OCI-LY1 (cell line): ENCODE measurements around the gene RAD23B.

Experiments
- H2AFZ ChIP-seq: fragments of 200-600 bp; sonication (generic), shearing (Covaris generic); 2 replicates; pipeline ENCODE4 v1.6.0; 2014; ENCODE audit warnings: antibody characterized with exemption, mild to moderate bottlenecking, low read length
- H3F3A ChIP-seq: fragments of 200-600 bp; sonication (generic), shearing (Covaris generic); 2 replicates; pipeline ENCODE4 v1.6.0; 2014; ENCODE audit warnings: mild to moderate bottlenecking, antibody characterized with exemption, low read length, moderate library complexity; ENCODE audit not compliant: insufficient read depth
- H3K27ac ChIP-seq: fragments of 200-600 bp; sonication (generic); 2 replicates; pipeline ENCODE4 v1.5.1; 2014; ENCODE audit warnings: low read length, mixed run types, mild to moderate bottlenecking, low read depth; ENCODE audit not compliant: poor library complexity, severe bottlenecking
- H3K27me3 ChIP-seq: fragments of 200-600 bp; sonication (generic); 2 replicates; pipeline ENCODE4 v1.6.0; 2014; ENCODE audit warnings: antibody characterized with exemption, mild to moderate bottlenecking, low read length, moderate library complexity; ENCODE audit not compliant: insufficient read depth
- H3K36me3 ChIP-seq: fragments of 200-600 bp; sonication (generic); 2 replicates; pipeline ENCODE4 v1.6.1; 2014; ENCODE audit warnings: mild to moderate bottlenecking, antibody characterized with exemption, low read length, moderate library complexity, mixed read lengths; ENCODE audit not compliant: insufficient read depth
- H3K4me1 ChIP-seq: fragments of 200-600 bp; sonication (generic); 2 replicates; pipeline ENCODE4 v1.5.1; 2014; ENCODE audit warnings: mild to moderate bottlenecking, low read length, moderate library complexity; ENCODE audit not compliant: insufficient read depth, severe bottlenecking
- H3K4me2 ChIP-seq: fragments of 200-600 bp; sonication (generic), shearing (Covaris generic); 2 replicates; pipeline ENCODE4 v1.6.1; 2014; ENCODE audit warnings: low read length
- H3K4me3 ChIP-seq: fragments of 200-600 bp; sonication (generic); 2 replicates; pipeline ENCODE4 v1.5.1; 2014; ENCODE audit warnings: low read length, low read depth, mild to moderate bottlenecking, mixed read lengths; ENCODE audit not compliant: poor library complexity, severe bottlenecking
- H3K79me2 ChIP-seq: fragments of 200-600 bp; shearing (Covaris generic); 2 replicates; pipeline ENCODE4 v1.6.1; 2016; ENCODE audit warnings: mixed run types, low read length, mixed read lengths; ENCODE audit not compliant: insufficient read depth
- H3K9ac ChIP-seq: fragments of 200-600 bp; sonication (generic), shearing (Covaris generic); 2 replicates; pipeline ENCODE4 v1.6.1; 2014; ENCODE audit warnings: mild to moderate bottlenecking, low read length, mixed read lengths
- H3K9me2 ChIP-seq: fragments of 200-600 bp; sonication (generic), shearing (Covaris generic); 2 replicates; pipeline ENCODE4 v1.6.1; 2014; ENCODE audit warnings: low read depth, mild to moderate bottlenecking, low read length, mixed read lengths
- H3K9me3 ChIP-seq: fragments of 200-600 bp; shearing (Covaris generic); 2 replicates; pipeline ENCODE4 v1.6.1; 2014; ENCODE audit warnings: low read length, mixed read lengths
- H4K20me1 ChIP-seq: fragments of 200-600 bp; sonication (generic), shearing (Covaris generic); 2 replicates; pipeline ENCODE4 v1.6.0; 2016; ENCODE audit warnings: mild to moderate bottlenecking, low read length; ENCODE audit not compliant: insufficient read depth
- EZH2 ChIP-seq: fragments of 200-600 bp; sonication (generic), shearing (Covaris generic); IDR thresholded peaks from 2 replicates; pipeline ENCODE4 v1.8.0; 2017; ENCODE audit warnings: borderline replicate concordance, mixed run types, mild to moderate bottlenecking, antibody characterized with exemption, low read length, moderate library complexity, mixed read lengths
- TF ChIP-seq, protein P1 (sequence below): fragments of 200-600 bp; sonication (generic), shearing (Covaris generic); IDR thresholded peaks from 2 replicates; pipeline ENCODE4 v1.5.1; 2017; ENCODE audit warnings: mild to moderate bottlenecking, antibody characterized with exemption, low read length, moderate library complexity, mixed read lengths

Gene RAD23B

DNA sequence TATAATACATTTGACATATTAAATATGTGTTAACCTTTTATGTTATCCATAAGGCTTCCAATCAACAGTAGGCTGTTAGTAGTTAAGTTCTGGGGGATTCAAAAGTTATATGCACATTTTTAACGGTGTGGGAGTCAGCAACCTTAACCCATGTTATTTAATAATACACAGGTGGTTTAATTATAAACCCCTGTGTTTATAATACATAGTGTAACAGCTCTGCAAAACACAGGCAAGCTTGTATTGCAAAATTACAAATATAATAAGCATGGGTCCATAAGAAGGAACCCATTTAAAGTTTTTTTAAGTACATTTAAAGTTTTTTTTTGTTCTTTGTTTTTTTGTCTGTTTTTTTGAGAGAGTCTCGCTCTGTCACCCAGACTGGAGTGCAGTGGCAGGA, 14.5 kb upstream of the RAD23B start:
- Histone ChIP-seq H3K79me2 (no peaks in the 10 kb centered on the region), H3K9me2 (no peaks in the 10 kb centered on the region), H3K4me3 (no peak overlapping the region), H2AFZ (no peak overlapping the region), H3K36me3 (no peaks in the 10 kb centered on the region), H3K27ac (no peak overlapping the region), H3F3A (no peaks in the 10 kb centered on the region), H3K4me1 (no peaks in the 10 kb centered on the region), H4K20me1 (no peaks in the 10 kb centered on the region), H3K9ac (no peak overlapping the region), H3K9me3 (peaks cover 5% of the 10 kb centered on the region; the same call in 1 of the 2 replicates), H3K27me3 (no peaks in the 10 kb centered on the region), H3K4me2 (no peak overlapping the region)
- TF ChIP-seq, protein P1, sequence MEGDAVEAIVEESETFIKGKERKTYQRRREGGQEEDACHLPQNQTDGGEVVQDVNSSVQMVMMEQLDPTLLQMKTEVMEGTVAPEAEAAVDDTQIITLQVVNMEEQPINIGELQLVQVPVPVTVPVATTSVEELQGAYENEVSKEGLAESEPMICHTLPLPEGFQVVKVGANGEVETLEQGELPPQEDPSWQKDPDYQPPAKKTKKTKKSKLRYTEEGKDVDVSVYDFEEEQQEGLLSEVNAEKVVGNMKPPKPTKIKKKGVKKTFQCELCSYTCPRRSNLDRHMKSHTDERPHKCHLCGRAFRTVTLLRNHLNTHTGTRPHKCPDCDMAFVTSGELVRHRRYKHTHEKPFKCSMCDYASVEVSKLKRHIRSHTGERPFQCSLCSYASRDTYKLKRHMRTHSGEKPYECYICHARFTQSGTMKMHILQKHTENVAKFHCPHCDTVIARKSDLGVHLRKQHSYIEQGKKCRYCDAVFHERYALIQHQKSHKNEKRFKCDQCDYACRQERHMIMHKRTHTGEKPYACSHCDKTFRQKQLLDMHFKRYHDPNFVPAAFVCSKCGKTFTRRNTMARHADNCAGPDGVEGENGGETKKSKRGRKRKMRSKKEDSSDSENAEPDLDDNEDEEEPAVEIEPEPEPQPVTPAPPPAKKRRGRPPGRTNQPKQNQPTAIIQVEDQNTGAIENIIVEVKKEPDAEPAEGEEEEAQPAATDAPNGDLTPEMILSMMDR, result no peak
- TF ChIP-seq EZH2, result no peak

DNA sequence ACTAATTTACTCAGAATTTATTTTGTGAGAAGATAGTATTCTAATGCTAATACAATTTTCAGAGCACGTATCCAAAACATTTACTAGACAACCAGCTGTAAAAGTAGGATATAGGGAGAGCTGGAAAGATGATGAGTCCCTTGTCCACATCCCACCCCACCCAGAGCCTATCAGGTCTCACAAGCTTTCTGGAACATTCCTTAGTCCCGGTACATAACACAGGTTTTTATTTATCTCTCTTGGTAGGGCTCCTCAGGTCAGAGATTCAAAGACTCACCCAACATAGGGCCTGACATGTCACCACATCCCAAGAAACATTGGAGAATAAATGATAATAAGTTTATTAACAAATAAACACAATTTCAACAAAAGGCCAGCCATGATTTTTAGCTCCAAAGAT, 13.8 kb upstream of the RAD23B start:
- Histone ChIP-seq H3K9ac (no peak overlapping the region), H3K9me2 (no peaks in the 10 kb centered on the region), H3K4me2 (no peak overlapping the region), H3K27ac (no peak overlapping the region), H3K9me3 (peaks cover 5% of the 10 kb centered on the region; the same call in 1 of the 2 replicates), H3K79me2 (no peaks in the 10 kb centered on the region), H3K27me3 (no peaks in the 10 kb centered on the region), H3K4me3 (no peak overlapping the region), H3F3A (no peaks in the 10 kb centered on the region), H2AFZ (no peak overlapping the region), H3K4me1 (no peaks in the 10 kb centered on the region), H4K20me1 (no peaks in the 10 kb centered on the region), H3K36me3 (no peaks in the 10 kb centered on the region)
- TF ChIP-seq, protein P1, result no peak
- no peak for TF ChIP-seq EZH2

DNA sequence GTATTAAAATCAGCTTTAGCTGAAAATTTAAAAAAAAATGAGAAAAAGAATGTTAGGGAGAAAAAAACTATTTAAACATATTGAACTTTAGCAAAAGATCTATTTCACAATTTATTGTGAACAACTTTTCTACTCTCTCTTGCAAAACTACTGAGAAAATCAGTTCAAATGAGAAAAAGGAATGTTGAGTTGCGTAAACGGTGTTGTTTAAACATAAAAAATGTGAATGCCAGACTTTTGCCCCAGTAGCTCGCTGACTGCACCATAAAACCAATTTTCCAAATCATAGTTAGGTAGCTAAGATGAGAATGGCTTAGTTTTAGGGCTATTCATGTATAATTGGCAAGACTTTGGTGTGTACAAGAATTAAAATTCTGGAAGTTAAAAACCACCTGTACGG, 13.4 kb upstream of the RAD23B start:
- no peak overlapping the region for H3K4me3 ChIP-seq

More for the DNA sequence above, 13.4 kb upstream of the RAD23B start:
- no peak overlapping the region for H3K9ac ChIP-seq
- H4K20me1 ChIP-seq, result no peaks in the 10 kb centered on the region
- no peaks in the 10 kb centered on the region for H3K36me3 ChIP-seq
- H3K27ac ChIP-seq, result no peak overlapping the region
- H3K4me1 ChIP-seq, result no peaks in the 10 kb centered on the region
- peaks cover 5% of the 10 kb centered on the region; the same call in 1 of the 2 replicates for H3K9me3 ChIP-seq
- H3K9me2 ChIP-seq, result no peaks in the 10 kb centered on the region
- no peaks in the 10 kb centered on the region for H3K79me2 ChIP-seq
- no peaks in the 10 kb centered on the region for H3K27me3 ChIP-seq
- H3K4me2 ChIP-seq, result no peak overlapping the region
- TF ChIP-seq, protein P1, result no peak
- no peak for TF ChIP-seq EZH2
- no peaks in the 10 kb centered on the region for H3F3A ChIP-seq
- H2AFZ ChIP-seq, result no peak overlapping the region
